Fibroblast of villous mesenchyme (primary cell): ENCODE results near the gene LMO7. TPM values are rescaled to one million over a fixed set of nuclear protein-coding genes. Genes with fewer than 3 reads are reported as not detected.

Experiments used
- DNase-seq: peaks from one replicate; pipeline ENCODE4 v3.0.0-alpha.2; 2010; ENCODE audit warnings: low read depth
- H3K4me3 ChIP-seq: 2 replicates; pipeline ENCODE4 v1.5.1; 2011; ENCODE audit warnings: low read depth, mild to moderate bottlenecking, low read length
- total RNA-seq: library from RNA; depleted of rRNA; stranded (reverse); fragments of >200 nt; gene quantifications from 2 replicates; pipeline ENCODE4 v1.2.3, GENCODE V29; 2012
- TF ChIP-seq, protein P1 (sequence below): IDR thresholded peaks from 2 replicates; pipeline ENCODE4 v1.5.1; 2012; ENCODE audit warnings: low read depth, mild to moderate bottlenecking, low read length; ENCODE audit not compliant: insufficient read depth

Gene LMO7
- total RNA-seq, 1 donor, result 174 TPM

DNA sequence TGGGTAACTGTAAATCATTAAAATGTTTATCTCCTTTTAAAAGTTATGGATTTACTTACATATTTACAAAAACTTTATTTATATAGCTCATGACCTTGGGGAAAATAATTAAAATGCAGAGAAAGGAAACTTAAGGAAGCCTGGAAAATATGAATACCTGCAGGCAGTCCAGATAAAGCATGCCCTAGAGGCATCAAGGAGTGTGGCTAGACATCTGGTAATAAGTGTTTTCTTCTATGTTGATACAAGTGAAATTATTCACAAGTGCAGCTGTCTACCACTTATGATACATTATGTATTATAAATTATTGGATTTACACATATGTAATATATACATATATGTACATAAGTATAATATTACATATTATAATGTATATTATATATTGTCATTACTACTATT, 207.9 kb downstream of the LMO7 start:
- TF ChIP-seq, protein P1, sequence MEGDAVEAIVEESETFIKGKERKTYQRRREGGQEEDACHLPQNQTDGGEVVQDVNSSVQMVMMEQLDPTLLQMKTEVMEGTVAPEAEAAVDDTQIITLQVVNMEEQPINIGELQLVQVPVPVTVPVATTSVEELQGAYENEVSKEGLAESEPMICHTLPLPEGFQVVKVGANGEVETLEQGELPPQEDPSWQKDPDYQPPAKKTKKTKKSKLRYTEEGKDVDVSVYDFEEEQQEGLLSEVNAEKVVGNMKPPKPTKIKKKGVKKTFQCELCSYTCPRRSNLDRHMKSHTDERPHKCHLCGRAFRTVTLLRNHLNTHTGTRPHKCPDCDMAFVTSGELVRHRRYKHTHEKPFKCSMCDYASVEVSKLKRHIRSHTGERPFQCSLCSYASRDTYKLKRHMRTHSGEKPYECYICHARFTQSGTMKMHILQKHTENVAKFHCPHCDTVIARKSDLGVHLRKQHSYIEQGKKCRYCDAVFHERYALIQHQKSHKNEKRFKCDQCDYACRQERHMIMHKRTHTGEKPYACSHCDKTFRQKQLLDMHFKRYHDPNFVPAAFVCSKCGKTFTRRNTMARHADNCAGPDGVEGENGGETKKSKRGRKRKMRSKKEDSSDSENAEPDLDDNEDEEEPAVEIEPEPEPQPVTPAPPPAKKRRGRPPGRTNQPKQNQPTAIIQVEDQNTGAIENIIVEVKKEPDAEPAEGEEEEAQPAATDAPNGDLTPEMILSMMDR, result no peak
- H3K4me3 ChIP-seq, result no peak overlapping the region
- no peak for DNase-seq

DNA sequence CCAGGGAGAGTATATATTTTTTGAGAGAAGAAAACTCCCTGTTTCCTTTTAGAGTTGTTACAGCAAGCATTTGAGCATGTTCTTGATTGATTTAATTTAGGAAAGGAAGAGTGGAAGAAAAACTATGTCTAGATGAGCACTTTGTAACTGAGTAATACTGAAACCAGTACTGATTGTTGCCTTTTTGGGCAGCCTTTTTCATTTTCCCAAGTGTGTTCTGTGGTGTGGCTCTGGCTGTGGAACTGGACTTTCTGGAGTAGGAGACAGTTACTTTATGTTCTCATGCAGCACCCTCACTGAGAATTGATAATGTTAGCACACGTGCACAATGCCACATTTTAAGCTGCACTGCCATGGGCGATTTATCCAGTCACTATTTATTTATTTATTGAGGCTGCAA, 211.5 kb downstream of the LMO7 start:
- H3K4me3 ChIP-seq, result no peak overlapping the region
- DNase-seq, result no peak
- TF ChIP-seq, protein P1, result no peak

DNA sequence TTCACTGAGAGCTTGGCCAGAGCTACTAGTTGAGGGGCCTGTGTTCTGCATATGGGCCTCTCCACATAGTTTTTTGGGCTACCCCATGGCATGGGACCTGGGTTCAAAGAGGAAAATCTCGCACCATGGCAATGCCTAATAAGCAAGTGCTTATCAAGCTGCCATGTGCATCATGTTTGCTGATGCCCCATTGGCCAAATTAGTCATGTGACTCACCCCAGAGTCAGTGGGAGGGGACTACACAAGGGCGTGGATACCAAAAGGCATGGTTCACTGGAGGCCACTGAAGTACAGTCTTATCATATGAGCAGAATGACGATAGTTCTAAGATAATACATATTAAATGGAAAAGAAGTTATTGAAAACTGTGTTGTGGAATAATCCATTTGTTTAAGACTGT, 214.8 kb downstream of the LMO7 start:
- DNase-seq, result no peak
- TF ChIP-seq, protein P1, result no peak
- no peak overlapping the region for H3K4me3 ChIP-seq

DNA sequence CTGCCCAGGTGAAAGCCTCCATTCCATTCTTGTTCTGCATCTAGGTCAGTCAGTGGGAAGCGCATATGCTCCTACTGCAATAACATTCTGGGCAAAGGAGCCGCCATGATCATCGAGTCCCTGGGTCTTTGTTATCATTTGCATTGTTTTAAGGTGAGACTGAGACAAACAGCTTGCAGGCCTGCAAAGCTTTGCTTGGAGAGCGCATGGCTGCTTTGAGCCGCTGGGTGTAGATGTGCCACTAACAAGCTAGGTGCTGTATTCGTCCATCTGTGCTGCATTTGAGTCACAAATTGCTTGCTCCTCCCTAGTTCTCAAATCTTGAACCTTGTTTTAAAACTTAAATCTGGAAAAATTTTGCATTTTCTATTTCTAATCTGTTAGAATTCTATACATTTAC, 219.1 kb downstream of the LMO7 start:
- DNase-seq, result no peak
- TF ChIP-seq, protein P1, result no peak
- no peak overlapping the region for H3K4me3 ChIP-seq

DNA sequence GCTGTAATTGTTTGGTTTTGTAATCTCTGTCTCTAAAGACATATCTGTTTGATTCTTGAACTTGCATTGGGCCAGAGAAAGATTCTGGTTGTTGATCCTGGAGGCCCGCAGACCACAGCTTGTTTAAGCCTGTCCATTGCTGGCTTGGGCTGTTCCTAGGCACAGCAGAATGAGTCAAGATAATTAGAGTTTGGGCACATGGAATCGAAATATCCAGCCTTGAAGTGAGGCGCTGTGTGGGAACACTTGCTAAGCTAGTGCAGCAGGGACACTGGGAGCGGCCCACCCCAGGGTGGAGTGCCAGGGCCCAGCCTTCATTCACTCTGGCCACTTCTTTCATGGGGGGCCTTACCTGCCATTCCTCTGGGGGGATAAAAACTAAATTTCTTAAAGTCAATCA, 219.7 kb downstream of the LMO7 start:
- TF ChIP-seq, protein P1, result no peak
- no peak for DNase-seq
- no peak overlapping the region for H3K4me3 ChIP-seq

DNA sequence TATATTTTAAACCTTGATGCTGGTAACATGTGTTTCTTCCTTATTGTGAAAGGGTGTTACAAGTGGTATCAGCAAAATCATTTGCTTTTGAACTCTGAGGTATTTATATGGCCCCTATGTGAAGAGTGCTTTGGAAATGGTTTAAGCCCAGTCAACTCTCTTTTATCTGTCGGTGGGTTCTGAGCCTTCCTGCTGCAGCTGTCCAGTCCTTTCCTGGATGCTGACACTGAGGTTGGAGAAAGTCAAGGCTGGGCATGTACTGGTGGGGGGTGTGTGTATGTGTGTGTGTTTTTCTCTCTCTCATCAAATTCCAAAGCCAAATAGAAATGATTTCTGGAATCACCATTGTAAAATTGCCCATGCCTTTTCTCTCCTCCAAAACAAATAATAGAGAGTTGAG, 221.2 kb downstream of the LMO7 start:
- no peak for DNase-seq
- TF ChIP-seq, protein P1, result no peak

DNA sequence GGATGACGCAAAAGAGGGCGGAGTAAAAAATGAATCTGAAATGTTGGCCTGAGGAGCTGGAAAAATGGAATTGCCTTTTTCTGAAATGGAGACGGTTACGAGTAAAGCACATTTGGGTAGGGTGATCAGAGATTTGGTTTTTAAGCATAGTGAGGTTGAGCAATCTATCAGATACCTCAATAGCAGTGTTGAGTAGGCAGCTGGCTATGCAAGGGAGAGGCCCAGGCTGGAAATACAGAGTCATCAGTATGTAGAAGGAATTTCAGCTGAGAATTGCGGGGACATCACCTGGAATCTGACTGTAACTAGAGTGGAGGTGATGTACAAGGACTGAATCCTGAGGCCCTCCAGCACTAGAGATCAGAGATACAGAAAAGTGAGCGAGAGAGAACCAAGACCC, 224.8 kb downstream of the LMO7 start:
- H3K4me3 ChIP-seq, result no peak overlapping the region
- TF ChIP-seq, protein P1, result no peak
- no peak for DNase-seq

More for the DNA sequence above, 221.2 kb downstream of the LMO7 start:
- no peak overlapping the region for H3K4me3 ChIP-seq
